HEK293T (cell line): ENCODE data around the gene SP3.

Experiments used
- ARNT ChIP-seq: fragments of 450-650 bp; IDR thresholded peaks from 2 replicates; pipeline ENCODE4 v1.6.1; 2017; ENCODE audit warnings: mild to moderate bottlenecking
- BHLHE40 ChIP-seq: fragments of 450-650 bp; IDR thresholded peaks from 2 replicates; pipeline ENCODE4 v1.6.1; 2016; ENCODE audit warnings: mild to moderate bottlenecking, moderate library complexity, borderline replicate concordance
- CTBP1 ChIP-seq: fragments of 450-650 bp; IDR thresholded peaks from 2 replicates; pipeline ENCODE4 v1.6.1; 2016; ENCODE audit warnings: borderline replicate concordance
- ELF4 ChIP-seq: fragments of 450-650 bp; IDR thresholded peaks from 2 replicates; pipeline ENCODE4 v1.6.1; 2017; ENCODE audit warnings: antibody characterized with exemption
- FOXA1 ChIP-seq: fragments of 450-650 bp; IDR thresholded peaks from 2 replicates; pipeline ENCODE4 v1.6.1; 2016; ENCODE audit warnings: mild to moderate bottlenecking
- FOXK2 ChIP-seq: fragments of 450-650 bp; IDR thresholded peaks from 2 replicates; pipeline ENCODE4 v1.6.1; 2016; ENCODE audit warnings: mild to moderate bottlenecking
- FOXM1 ChIP-seq: fragments of 450-650 bp; IDR thresholded peaks from 2 replicates; pipeline ENCODE4 v1.6.1; 2017; ENCODE audit warnings: mild to moderate bottlenecking, borderline replicate concordance
- LEF1 ChIP-seq: fragments of 450-650 bp; IDR thresholded peaks from 2 replicates; pipeline ENCODE4 v1.6.1; 2017; ENCODE audit warnings: mild to moderate bottlenecking, borderline replicate concordance
- NFRKB ChIP-seq: fragments of 450-650 bp; IDR thresholded peaks from 2 replicates; pipeline ENCODE4 v1.6.1; 2016; ENCODE audit warnings: mild to moderate bottlenecking, moderate library complexity
- SP1 ChIP-seq: fragments of 450-650 bp; IDR thresholded peaks from 2 replicates; pipeline ENCODE4 v1.6.1; 2017
- SUZ12 ChIP-seq: fragments of 450-650 bp; IDR thresholded peaks from 2 replicates; pipeline ENCODE4 v1.6.1; 2016; ENCODE audit warnings: mild to moderate bottlenecking
- TARDBP ChIP-seq: fragments of 450-650 bp; IDR thresholded peaks from 2 replicates; pipeline ENCODE4 v1.6.1; 2016
- ZNF384 ChIP-seq: fragments of 450-650 bp; IDR thresholded peaks from 2 replicates; pipeline ENCODE4 v1.6.1; 2016

DNA sequence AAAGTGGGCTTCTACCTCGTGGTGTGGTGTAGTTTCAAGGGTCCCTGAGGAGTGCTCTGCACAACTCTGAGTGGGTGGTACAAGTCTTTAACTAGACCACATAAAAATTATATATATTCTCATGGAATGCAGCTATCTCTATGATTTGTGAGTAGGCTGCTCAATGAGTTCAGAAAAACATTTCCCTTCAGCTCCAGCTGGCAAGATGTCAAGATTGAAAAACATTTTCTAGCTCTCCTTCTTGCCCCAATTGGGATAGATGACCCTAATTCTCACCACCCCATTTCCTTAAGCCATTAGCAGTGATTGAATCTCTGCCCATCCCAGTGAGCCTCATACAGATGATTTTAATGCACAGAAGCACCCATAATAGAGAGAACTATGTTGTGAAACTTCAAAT is 28.3 kb upstream of the SP3 start:
- TF ChIP-seq ELF4 (no peak), ZNF384 (no peak), FOXK2 (no peak), ARNT (no peak), SUZ12 (no peak), NFRKB (no peak), BHLHE40 (no peak), CTBP1 (no peak), TARDBP (no peak), FOXA1 (no peak), FOXM1 (no peak), SP1 (no peak), LEF1 (no peak)
